ENCODE results near the gene OR1A1.
"Not testable (repeated sequence)": the region's sequence is repeated elsewhere in the genome, so short reads cannot be mapped to it uniquely, and the experiment has no call there.

OR1A1 gene

GRCh38 chr17:3207367-3207766 is at the start of gene OR1A1:
Gene OR1A1 (plus strand): TSS chr17:3207667. CDS start chr17:3215621, 7,954 bp downstream.
- no peak for DNase-seq (ENCODE audit: low read depth, low spot score)

GRCh38 chr17:3167574-3167973 is 39.9 kb upstream of the OR1A1 start:
- DNase-seq (ENCODE audit: low read depth, low spot score): no peak

- no peak for DNase-seq (ENCODE audit: low read depth, low spot score)
Observed at GRCh38 chr17:3189961-3190360, 17.5 kb upstream of the OR1A1 start.

- DNase-seq (ENCODE audit: low read depth, low spot score): no peak
Observed at GRCh38 chr17:3197219-3197618, 10.2 kb upstream of the OR1A1 start, which contains the start of gene OR1A2. Gene OR1A2 (plus strand): TSS chr17:3197519. CDS start chr17:3197519, 0 bp downstream.

GRCh38 chr17:3208484-3208883 is 1.0 kb downstream of the OR1A1 start:
- no peak for DNase-seq (ENCODE audit: low read depth, low spot score)

GRCh38 chr17:3213001-3213400 is 5.5 kb downstream of the OR1A1 start:
- DNase-seq (ENCODE audit: low read depth, low spot score): no peak

- no peak for DNase-seq (ENCODE audit: low read depth, low spot score)
Observed at GRCh38 chr17:3213587-3213986, 6.1 kb downstream of the OR1A1 start.

GRCh38 chr17:3219978-3220377 is 12.5 kb downstream of the OR1A1 start:
- not testable (repeated sequence) for DNase-seq (ENCODE audit: low read depth, low spot score)

- DNase-seq (ENCODE audit: low read depth, low spot score): no peak
Observed at GRCh38 chr17:3221850-3222249, 14.4 kb downstream of the OR1A1 start.

GRCh38 chr17:3222505-3222904 is 15.0 kb downstream of the OR1A1 start:
- DNase-seq (ENCODE audit: low read depth, low spot score): no peak

GRCh38 chr17:3224721-3225352 is 17.4 kb downstream of the OR1A1 start:
- DNase-seq (ENCODE audit: low read depth, low spot score): not testable (repeated sequence)

- not testable (repeated sequence) for DNase-seq (ENCODE audit: low read depth, low spot score)
Observed at GRCh38 chr17:3232300-3232699, 24.8 kb downstream of the OR1A1 start.

GRCh38 chr17:3238685-3239084 is 31.2 kb downstream of the OR1A1 start:
- not testable (repeated sequence) for DNase-seq (ENCODE audit: low read depth, low spot score)

GRCh38 chr17:3241044-3241443 is 33.6 kb downstream of the OR1A1 start:
- not testable (repeated sequence) for DNase-seq (ENCODE audit: low read depth, low spot score)

GRCh38 chr17:3244841-3245240 is 37.4 kb downstream of the OR1A1 start:
- DNase-seq (ENCODE audit: low read depth, low spot score): not testable (repeated sequence)

- DNase-seq (ENCODE audit: low read depth, low spot score): not testable (repeated sequence)
Observed at GRCh38 chr17:3249013-3249412, 41.5 kb downstream of the OR1A1 start.

- DNase-seq (ENCODE audit: low read depth, low spot score): no peak
Observed at GRCh38 chr17:3256575-3256974, 49.1 kb downstream of the OR1A1 start.

GRCh38 chr17:3260163-3260562 is 52.7 kb downstream of the OR1A1 start:
- no peak for DNase-seq (ENCODE audit: low read depth, low spot score)

GRCh38 chr17:3260600-3260999 is 53.1 kb downstream of the OR1A1 start:
- DNase-seq (ENCODE audit: low read depth, low spot score): no peak

All from astrocyte of the hippocampus (primary cell).